ENCODE measurements around the gene CD82. TPM values are rescaled to one million over a fixed set of nuclear protein-coding genes. Genes with fewer than 3 reads are reported as not detected.

The CD82 gene
- total RNA-seq, 1 donor from 2014 or later, result 91.6 TPM

- H3K4me3 ChIP-seq, result no peak overlapping the region
- H3K27me3 ChIP-seq, result no peaks in the 10 kb centered on the region
- H3K9me3 ChIP-seq, result no peaks in the 10 kb centered on the region
- no peaks in the 10 kb centered on the region for H3K36me3 ChIP-seq
- intact Hi-C loops (cut with DNase I), result no loop called here
- no peak for TF ChIP-seq CTCF (IDR thresholded peaks at IDR 0.05)
- no peak overlapping the region for H3K27ac ChIP-seq
- no peaks in the 10 kb centered on the region for H3K4me1 ChIP-seq
- no peak for DNase-seq (ENCODE audit: extremely low spot score in 2 of 2)
These were observed 31.3 kb upstream of the CD82 start for GRCh38 chr11:44533921-44534711.

- Histone ChIP-seq H3K36me3 (no peaks in the 10 kb centered on the region), H3K4me1 (no peaks in the 10 kb centered on the region), H3K27me3 (no peaks in the 10 kb centered on the region), H3K9me3 (no peaks in the 10 kb centered on the region), H3K4me3 (no peak overlapping the region), H3K27ac (no peak overlapping the region)
- no peak for TF ChIP-seq CTCF (IDR thresholded peaks at IDR 0.05)
- TF ChIP-seq POLR2AphosphoS5 (IDR thresholded peaks at IDR 0.05; ENCODE audit: insufficient read depth in 1 of 2, low read depth in 1 of 2), result no peak
- no peak for TF ChIP-seq POLR2A (IDR thresholded peaks at IDR 0.05)
- intact Hi-C loops (cut with DNase I), result loop anchor here (5.0 kb wide), 2 partner anchors 248 to 443 kb away; no protein-coding TSS in a partner anchor
- no peak for DNase-seq (ENCODE audit: extremely low spot score in 2 of 2)
These were observed 30.1 kb upstream of the CD82 start for GRCh38 chr11:44535191-44535980.

GRCh38 chr11:44536788-44537516, 28.5 kb upstream of the CD82 start:
- no peaks in the 10 kb centered on the region for H3K27me3 ChIP-seq
- H3K27ac ChIP-seq, result no peak overlapping the region
- intact Hi-C loops (cut with DNase I), result loop anchor here (5.0 kb wide), 2 partner anchors 250 to 445 kb away; no protein-coding TSS in a partner anchor
- H3K36me3 ChIP-seq, result no peaks in the 10 kb centered on the region
- H3K9me3 ChIP-seq, result no peaks in the 10 kb centered on the region
- no peak overlapping the region for H3K4me3 ChIP-seq
- H3K4me1 ChIP-seq, result no peaks in the 10 kb centered on the region
- TF ChIP-seq POLR2AphosphoS5 (IDR thresholded peaks at IDR 0.05; ENCODE audit: insufficient read depth in 1 of 2, low read depth in 1 of 2) (no peak), POLR2A (IDR thresholded peaks at IDR 0.05) (no peak), CTCF (IDR thresholded peaks at IDR 0.05) (no peak)
- DNase-seq (ENCODE audit: extremely low spot score in 2 of 2), result no peak

GRCh38 chr11:44537679-44538078, 27.8 kb upstream of the CD82 start:
- DNase-seq (ENCODE audit: extremely low spot score in 2 of 2), result no peak
- Histone ChIP-seq H3K9me3 (no peaks in the 10 kb centered on the region), H3K4me1 (no peaks in the 10 kb centered on the region), H3K4me3 (no peak overlapping the region), H3K36me3 (no peaks in the 10 kb centered on the region), H3K27me3 (no peaks in the 10 kb centered on the region), H3K27ac (no peak overlapping the region)
- intact Hi-C loops (cut with DNase I), result loop anchor here (5.0 kb wide), 2 partner anchors 250 to 445 kb away; no protein-coding TSS in a partner anchor
- no peak for TF ChIP-seq POLR2AphosphoS5 (IDR thresholded peaks at IDR 0.05; ENCODE audit: insufficient read depth in 1 of 2, low read depth in 1 of 2)
- TF ChIP-seq CTCF (IDR thresholded peaks at IDR 0.05), result no peak
- TF ChIP-seq POLR2A (IDR thresholded peaks at IDR 0.05), result no peak
